OCI-LY3 (cell line): Measurements from ENCODE around the gene PCDH15.

Experiments used
- H2AFZ ChIP-seq: fragments of 200-600, 300-600 bp; shearing (Covaris generic); 2 replicates; pipeline ENCODE4 v1.6.0; 2014; ENCODE audit warnings: antibody characterized with exemption, low read depth, low read length
- H3K27ac ChIP-seq: fragments of 200-600, 300-600 bp; sonication (generic); 2 replicates; pipeline ENCODE4 v1.5.1; 2014; ENCODE audit warnings: mild to moderate bottlenecking, low read length, moderate library complexity, mixed read lengths
- H3K27me3 ChIP-seq: fragments of 200-600, 300-600 bp; sonication (generic); 2 replicates; pipeline ENCODE4 v1.6.1; 2014; ENCODE audit warnings: low read depth, low read length, mixed read lengths
- H3K36me3 ChIP-seq: fragments of 200-600, 300-600 bp; sonication (generic); replicated peaks from 2 replicates; pipeline ENCODE3; 2014; ENCODE audit warnings: low read depth, low read length, mixed read lengths
- H3K4me1 ChIP-seq: fragments of 300-600, 200-600 bp; sonication (generic); 2 replicates; pipeline ENCODE4 v1.6.1; 2014; ENCODE audit warnings: low read length, mixed read lengths
- H3K4me2 ChIP-seq: fragments of 200-600, 300-600 bp; sonication (generic); 2 replicates; pipeline ENCODE4 v1.6.1; 2014; ENCODE audit warnings: low read length, mixed read lengths
- H3K4me3 ChIP-seq: fragments of 300-600, 200-600 bp; sonication (generic); 2 replicates; pipeline ENCODE4 v1.5.1; 2014; ENCODE audit warnings: antibody characterized with exemption, mild to moderate bottlenecking, low read length, moderate library complexity
- H3K79me2 ChIP-seq: fragments of 300-600, 200-600 bp; shearing (Covaris generic); 2 replicates; pipeline ENCODE4 v1.6.1; 2014; ENCODE audit warnings: mild to moderate bottlenecking, low read length, mixed read lengths
- H3K9ac ChIP-seq: fragments of 300-600, 200-600 bp; shearing (Covaris generic); 2 replicates; pipeline ENCODE4 v1.6.0; 2014; ENCODE audit warnings: mild to moderate bottlenecking, low read length, moderate library complexity
- H3K9me3 ChIP-seq: fragments of 200-600, 300-600 bp; shearing (Covaris generic); 2 replicates; pipeline ENCODE4 v1.6.1; 2014; ENCODE audit warnings: low read length, mixed read lengths; ENCODE audit not compliant: insufficient read depth
- H4K20me1 ChIP-seq: fragments of 200-600, 300-600 bp; sonication (generic); 2 replicates; pipeline ENCODE4 v1.6.1; 2016; ENCODE audit warnings: low read length, mixed read lengths; ENCODE audit not compliant: insufficient read depth
- CTCF ChIP-seq: fragments of 200-600, 300-600 bp; sonication (generic); IDR thresholded peaks from 2 replicates; pipeline ENCODE4 v1.5.1; 2014; ENCODE audit warnings: antibody characterized with exemption, low read length, low read depth
- EZH2phosphoT487 ChIP-seq: fragments of 200-600 bp; shearing (Covaris generic); IDR thresholded peaks from 2 replicates; pipeline ENCODE4 v1.6.1; 2018; ENCODE audit warnings: antibody characterized with exemption, mixed run types, low read depth

PCDH15 gene

GRCh38 chr10:54691331-54691730 is 109.7 kb downstream of the PCDH15 start:
- Histone ChIP-seq H3K4me3 (no peak overlapping the region), H3K27me3 (no peaks in the 10 kb centered on the region), H3K4me2 (no peak overlapping the region), H3K79me2 (no peaks in the 10 kb centered on the region), H2AFZ (no peak overlapping the region), H3K36me3 (no peaks in the 10 kb centered on the region), H3K9ac (no peak overlapping the region), H4K20me1 (no peaks in the 10 kb centered on the region), H3K9me3 (no peaks in the 10 kb centered on the region), H3K27ac (no peak overlapping the region), H3K4me1 (no peaks in the 10 kb centered on the region)
- no peak for TF ChIP-seq CTCF
- TF ChIP-seq EZH2phosphoT487, result no peak

DNA sequence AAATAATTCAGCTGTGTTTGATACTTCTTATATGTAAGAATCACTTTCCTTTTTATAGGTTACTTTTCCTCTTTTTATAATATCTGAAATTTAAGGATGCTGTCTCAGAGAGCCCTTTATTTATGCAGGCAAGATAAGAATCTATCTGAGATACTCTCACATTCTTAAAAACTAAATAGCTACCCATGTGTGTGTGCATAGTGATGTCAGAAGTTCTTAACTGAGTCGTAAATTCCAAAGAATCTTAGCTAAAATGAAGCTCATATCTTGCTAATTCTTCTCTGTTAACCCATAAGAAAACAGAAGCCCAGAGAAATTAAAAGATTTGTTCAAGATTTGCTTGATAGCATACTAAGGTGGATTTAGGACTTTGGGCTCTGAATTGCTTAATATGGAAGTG is 118.5 kb downstream of the PCDH15 start:
- Histone ChIP-seq H3K27ac (no peak overlapping the region), H3K9me3 (no peaks in the 10 kb centered on the region), H3K27me3 (no peaks in the 10 kb centered on the region), H3K36me3 (no peaks in the 10 kb centered on the region), H3K4me3 (no peak overlapping the region), H3K4me2 (no peak overlapping the region), H3K79me2 (no peaks in the 10 kb centered on the region), H3K4me1 (no peaks in the 10 kb centered on the region), H3K9ac (no peak overlapping the region), H2AFZ (no peak overlapping the region), H4K20me1 (no peaks in the 10 kb centered on the region)
- TF ChIP-seq EZH2phosphoT487, result no peak
- no peak for TF ChIP-seq CTCF

DNA sequence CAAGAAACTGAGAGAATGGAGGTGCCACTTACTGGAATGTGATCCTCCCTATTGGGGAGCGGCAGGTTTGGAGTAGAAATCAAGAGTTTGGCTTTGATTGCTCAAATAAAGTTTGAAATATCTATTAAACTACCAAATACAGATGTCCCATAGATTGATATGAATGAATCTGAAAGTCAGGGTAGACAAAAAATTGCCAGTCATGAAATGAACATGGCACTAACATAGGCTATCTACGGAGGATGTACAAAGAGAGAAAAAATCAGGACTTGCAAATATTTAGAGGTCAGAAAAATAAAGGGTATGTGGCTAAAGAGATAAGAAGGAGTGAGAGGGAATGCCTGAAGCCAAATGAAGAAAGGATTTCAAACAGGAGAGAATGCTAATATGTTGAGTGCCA is 119.9 kb downstream of the PCDH15 start:
- no peak for TF ChIP-seq CTCF
- TF ChIP-seq EZH2phosphoT487, result no peak
- Histone ChIP-seq H3K9me3 (no peaks in the 10 kb centered on the region), H3K4me1 (no peaks in the 10 kb centered on the region), H4K20me1 (no peaks in the 10 kb centered on the region), H3K4me2 (no peak overlapping the region), H3K27me3 (no peaks in the 10 kb centered on the region), H3K27ac (no peak overlapping the region), H2AFZ (no peak overlapping the region), H3K36me3 (no peaks in the 10 kb centered on the region), H3K9ac (no peak overlapping the region), H3K79me2 (no peaks in the 10 kb centered on the region), H3K4me3 (no peak overlapping the region)

DNA sequence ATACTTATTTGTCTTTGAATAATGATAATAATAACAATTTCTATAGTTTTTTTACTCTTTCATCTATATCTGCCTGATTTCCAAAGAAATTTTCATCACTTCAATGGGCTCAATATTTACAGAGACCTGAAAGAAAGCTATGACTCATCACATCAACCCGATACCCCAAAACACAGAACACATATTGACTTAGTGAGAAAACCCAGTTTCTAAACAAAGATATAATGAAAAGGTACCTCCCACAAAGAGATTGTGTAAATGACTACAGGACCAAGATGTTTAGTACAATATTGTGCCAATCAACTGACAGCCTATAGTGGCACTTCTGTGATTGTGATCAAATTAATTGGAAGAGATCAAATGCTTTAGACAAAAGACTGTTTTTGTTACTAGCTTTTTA is 133.9 kb downstream of the PCDH15 start:
- Histone ChIP-seq H2AFZ (no peak overlapping the region), H3K9ac (no peak overlapping the region), H3K27ac (no peak overlapping the region), H3K9me3 (no peaks in the 10 kb centered on the region), H3K4me1 (no peaks in the 10 kb centered on the region), H3K27me3 (no peaks in the 10 kb centered on the region), H4K20me1 (no peaks in the 10 kb centered on the region), H3K36me3 (no peaks in the 10 kb centered on the region), H3K4me2 (no peak overlapping the region), H3K4me3 (no peak overlapping the region), H3K79me2 (no peaks in the 10 kb centered on the region)
- TF ChIP-seq EZH2phosphoT487 (no peak), CTCF (no peak)
